GM18519 (cell line): ENCODE data around the gene TMEM147.
A peak's percentile ranks its signal among the peaks of the same experiment; 100 is the strongest.

Experiments
- ATAC-seq: cut with Tn5 transposase; IDR thresholded peaks from one replicate; pipeline ENCODE4 v1.9.1; 2021; ENCODE audit warnings: mild to moderate bottlenecking, moderate library complexity; ENCODE audit not compliant: unreplicated experiment, low FRiP score

The TMEM147 gene, protein sequence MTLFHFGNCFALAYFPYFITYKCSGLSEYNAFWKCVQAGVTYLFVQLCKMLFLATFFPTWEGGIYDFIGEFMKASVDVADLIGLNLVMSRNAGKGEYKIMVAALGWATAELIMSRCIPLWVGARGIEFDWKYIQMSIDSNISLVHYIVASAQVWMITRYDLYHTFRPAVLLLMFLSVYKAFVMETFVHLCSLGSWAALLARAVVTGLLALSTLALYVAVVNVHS

DNA sequence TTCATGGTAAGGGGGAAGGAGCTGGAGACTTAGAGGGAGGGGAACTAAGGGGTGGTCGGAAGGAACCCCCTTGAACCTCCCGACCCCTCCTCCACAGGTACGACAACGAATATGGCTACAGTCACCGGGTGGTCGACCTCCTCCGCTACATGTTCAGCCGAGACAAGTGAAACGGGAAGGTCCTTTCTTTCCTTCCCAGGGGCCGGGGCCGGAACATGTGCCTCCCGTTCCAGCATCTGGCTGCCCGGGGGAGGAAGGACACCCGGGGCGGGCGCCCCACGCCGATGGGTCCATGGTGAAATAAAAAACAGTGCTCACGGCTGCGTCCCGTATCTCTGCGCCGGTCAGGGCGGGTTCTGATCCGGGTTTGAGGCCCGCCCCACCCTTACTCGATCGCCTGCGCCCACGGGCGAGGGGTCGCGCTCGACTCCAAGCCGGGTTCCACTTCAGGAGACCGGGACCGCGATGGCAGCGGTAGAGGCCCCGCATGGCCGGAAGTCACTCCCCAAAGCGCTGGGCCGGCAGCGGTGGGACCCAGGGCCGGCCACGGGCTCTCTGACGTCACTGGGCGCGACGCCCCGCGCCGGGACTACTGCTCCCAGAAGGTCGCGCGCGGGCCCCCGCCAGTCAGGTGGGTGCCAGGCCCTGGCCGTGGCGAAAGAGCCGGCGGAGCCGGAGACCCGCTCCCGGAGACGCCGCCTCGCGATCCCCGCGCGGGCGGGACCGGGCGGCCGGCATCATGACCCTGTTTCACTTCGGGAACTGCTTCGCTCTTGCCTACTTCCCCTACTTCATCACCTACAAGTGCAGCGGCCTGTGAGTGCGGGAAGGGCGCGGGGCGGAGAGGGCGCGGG is at the start of gene TMEM147:
TSS of gene TMEM147 (plus strand) at position 626 of the 854 bp plus-strand sequence. CDS start at position 740, 114 bp downstream.
- ATAC-seq, result peak; percentile 71

DNA sequence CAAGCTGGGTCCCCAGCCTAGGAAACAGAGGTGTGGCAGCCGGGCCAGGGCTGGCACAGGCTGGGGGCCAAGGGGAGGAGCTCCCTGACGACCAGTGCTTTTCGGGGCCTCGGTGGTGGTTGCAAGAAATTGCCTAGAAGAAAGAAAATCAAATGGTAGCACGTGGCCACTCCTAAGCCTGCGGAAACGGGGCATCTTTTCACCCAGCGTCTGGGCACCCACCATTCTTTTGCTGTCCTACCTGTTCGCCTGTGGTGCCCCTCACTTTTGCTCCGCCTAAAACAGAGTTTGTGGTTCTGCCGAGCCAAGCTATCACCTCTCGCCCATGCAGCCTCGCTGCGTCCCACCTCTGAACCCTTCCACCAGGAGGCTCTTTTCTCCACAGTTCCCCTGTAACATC is 48.0 kb upstream of the TMEM147 start:
- no peak for ATAC-seq

DNA sequence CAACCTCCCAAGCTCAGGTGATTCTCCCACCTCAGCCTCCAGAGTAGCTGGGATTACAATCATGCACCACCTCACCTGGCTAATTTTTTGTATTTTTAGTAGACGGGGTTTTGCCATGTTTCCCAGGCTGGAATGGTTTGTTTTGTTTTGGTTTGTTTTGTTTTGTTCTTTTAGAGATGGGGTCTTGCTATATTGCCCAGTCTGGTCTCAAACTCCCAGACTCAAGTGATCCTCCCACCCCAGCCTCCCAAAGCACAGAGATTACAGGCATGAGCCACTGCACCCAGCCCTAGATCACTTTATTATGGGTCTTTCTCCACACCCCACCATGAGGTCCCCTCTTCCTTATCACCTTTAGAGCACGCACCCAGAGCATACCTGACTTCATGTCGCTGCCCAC is 47.2 kb upstream of the TMEM147 start:
- no peak for ATAC-seq

DNA sequence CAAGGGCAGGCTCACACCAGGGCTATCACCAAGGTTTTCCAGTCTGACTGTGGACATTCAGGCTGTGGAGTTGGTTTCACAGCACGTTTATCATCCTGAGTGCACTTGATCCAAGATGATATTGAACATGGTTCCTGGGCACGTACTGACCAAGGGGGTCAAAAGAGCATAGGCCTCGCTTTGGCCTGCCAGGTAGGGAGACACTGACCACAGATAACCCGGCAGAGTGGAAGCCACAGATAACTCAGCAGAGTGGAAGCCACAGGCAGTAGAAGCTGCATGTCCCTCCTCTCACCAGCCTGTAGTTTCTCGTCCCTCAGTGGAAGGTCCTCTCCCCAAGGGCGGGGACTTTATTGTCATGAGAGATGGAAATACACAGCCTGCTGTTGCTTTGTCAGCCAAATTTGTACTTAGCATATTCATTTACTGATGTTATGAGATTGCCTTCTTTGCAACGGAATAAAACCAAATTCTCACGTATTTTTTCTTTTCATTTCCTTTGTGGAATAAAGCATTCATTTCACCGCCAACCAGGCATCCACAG is 46.4 kb upstream of the TMEM147 start:
- ATAC-seq, result no peak

DNA sequence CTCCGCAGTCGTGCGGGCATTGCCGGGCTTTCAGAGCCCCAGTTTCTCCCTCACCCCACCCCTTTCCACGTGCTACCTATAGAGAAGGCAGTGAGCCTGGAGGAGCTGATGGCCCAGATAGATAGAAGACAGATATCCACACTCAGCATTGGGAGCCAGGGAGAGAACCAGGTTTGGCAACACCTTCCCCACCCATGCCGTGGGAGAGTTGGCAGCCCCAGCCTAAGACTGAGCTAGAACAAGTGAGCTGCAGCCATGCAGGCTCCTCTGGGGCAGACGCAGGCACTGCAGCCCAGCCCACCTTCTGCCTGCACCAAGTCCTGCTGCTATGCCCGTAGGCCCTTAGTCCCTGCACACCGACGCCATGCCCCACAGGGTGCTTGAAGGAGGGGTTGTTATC is 44.8 kb upstream of the TMEM147 start:
- ATAC-seq, result no peak

DNA sequence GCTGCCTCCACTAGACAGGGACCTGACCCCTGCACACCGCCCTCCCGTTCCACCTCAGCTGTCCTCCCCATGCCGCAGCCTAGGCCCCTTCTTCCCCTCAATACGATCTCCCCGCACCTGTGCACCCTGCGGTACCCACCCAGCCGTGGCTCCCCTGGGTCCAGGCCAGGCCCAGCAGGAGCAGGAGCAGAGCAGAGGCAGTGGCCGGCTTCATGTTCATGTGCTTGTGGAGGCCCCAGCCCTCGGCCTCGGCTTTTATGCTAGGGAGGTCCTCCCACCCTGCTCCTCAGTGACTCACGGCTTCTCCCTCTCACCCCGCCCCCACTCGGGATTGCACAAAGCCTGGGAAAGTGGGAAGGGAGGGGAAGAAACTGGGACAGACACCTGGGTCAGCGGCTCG is 43.7 kb upstream of the TMEM147 start:
- no peak for ATAC-seq

DNA sequence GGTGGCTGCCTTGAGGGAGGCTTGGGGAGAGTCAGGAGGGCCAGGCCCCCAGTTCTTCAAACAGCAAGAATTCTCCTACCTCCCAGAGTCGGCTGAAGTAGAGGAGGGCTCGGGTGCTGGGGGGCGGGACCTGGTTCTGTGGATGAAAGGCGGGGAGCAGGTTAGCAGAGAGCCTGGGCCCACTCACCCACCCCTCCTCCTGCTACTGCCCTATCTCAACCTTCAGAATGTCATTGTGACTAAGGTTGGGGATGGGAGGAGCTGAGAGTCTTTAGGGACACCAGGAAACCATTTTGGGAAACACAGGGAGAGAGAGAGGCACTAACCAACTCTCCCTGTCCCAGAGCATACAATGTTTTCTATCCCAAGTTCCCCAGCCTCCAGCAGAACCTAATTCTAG is 42.7 kb upstream of the TMEM147 start:
- ATAC-seq, result no peak

DNA sequence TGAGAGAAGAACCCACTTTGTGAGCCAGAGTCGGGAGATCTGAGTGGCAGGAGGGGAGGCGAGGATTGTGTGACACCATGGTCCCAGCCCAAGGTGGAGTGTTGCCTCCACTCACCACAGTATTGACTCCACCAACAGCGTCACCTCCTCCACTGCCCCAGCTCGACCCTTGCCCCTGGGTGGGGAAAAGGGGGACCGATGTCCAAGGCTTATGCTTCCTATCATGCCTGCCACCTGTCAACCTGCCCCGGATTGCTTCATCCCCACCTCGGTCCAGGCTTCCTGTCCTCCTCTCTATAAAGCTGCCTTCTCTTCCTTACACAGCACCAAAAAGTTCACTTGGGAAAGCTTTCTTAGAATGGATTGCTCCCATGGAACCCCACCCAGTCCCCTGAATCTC is 39.4 kb upstream of the TMEM147 start:
- ATAC-seq, result no peak

DNA sequence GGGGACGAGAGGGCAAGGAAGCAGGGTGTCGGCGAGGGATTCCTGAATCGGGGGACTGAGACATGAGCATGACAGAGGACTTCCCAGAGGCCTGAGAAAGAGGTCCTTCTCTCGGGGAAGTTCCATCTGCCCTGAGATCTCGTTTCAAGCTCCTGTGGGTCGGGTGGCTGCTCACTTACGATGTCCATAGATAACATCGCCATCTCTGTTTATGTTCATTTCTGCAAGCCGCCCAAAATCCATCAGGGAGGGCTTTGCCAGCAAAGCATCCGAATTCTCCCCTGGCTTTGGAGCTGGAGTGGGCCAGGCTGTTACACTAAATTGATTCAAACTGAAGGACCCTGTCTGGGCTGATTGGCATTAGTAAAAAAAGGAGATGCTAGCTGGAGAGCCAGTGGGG is 37.9 kb upstream of the TMEM147 start:
- no peak for ATAC-seq

DNA sequence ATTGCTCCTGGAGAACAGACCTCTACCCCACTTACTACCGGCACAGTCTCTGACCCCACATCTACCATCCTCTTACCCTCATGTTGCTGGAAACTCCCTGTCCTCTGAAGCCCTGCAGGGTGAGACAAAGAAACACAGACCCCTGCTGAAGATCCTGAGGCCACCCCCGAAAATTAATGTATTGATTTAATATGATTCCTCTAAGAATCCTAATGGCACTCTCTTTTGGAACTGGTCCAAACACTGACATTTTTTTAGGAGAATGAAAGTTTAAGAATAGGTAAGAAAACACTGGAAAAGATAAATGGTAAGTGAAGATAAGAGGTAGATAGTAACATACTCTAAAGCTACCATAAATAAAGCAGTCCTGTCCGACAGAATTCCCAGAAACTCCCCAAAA is 37.3 kb upstream of the TMEM147 start:
- ATAC-seq, result no peak

DNA sequence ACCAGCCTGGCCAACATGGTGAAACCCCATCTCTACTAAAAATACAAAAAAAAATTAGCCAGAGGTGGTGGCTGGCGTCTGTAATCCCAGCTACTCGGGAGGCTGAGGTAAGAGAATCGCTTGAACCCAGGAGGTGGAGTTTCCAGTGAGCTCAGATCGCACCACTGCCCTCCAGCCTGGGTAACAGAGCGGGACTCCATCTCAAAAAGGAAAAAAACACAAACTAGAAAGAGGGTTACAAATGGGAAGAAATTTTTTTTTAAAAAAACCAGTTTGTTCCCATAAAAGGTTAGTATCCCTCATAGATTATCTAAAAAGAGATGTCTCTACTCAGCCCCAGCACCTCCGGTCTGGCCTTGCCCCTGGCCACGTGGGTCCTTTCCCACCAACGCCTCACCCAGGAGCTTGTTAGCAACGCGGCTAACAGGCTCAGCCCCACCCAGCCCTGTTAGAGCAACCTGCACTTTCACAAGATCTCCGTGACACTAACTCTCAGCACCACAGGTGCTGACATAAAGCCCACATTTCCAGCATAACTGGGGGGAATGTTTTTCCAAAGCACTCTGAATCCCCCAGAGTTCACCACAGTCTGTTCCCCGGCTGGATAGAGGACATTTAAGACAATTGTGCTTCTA is 36.3 kb upstream of the TMEM147 start:
- ATAC-seq, result no peak

DNA sequence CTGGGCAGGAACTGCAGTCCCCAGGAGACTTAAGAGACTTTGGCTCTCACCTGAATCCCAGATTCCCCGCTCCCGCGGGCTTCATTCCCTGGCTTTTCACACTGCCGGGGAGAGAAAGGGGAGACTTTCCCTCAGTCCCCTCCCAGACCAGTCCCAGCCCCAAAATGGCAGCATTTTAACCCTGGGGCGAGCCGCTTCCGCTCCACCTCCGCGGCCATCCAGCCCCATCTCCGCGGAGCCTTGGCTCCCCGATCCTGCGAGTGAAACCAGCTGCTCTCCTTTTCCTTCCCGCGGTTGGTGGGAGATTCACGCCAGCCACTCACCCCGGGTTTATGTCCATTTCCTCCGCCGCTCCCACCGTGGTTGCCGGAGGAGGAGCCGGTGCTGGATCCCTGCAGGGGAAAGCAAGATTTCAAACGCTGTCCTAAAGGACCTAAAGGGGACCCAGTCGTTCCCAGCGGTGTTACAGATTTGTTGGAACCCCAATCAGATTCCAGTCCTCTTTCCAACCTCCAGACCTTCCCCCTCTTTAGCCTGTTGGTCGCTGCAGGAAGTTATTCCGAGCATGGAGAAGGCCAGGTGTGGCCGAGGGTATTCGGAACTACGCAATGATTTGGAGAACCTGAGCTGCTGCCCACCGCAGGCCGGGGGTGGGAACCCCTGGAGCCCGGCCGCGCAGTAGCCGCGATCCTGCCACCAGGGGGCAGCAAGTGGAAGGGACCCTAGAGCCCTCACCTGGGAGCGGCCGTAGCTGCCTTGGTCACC is 35.4 kb upstream of the TMEM147 start:
- ATAC-seq, result no peak

DNA sequence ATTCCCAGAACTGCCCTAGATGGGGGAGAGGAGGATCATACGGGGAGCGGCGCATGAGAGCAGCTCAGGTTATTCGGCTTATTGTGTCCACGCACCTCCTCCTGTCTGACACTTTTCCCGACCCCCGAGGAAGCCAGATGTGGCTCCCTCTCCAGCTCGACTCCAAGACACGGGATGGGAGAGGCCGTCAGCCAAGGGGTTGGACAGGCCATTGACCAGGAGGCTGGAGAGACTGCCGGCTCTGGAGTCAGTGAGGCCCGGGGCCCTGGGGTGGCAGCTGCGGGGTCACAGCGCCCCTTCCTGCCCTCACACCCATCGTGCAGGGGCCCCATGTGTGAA is 34.8 kb upstream of the TMEM147 start:
- no peak for ATAC-seq

DNA sequence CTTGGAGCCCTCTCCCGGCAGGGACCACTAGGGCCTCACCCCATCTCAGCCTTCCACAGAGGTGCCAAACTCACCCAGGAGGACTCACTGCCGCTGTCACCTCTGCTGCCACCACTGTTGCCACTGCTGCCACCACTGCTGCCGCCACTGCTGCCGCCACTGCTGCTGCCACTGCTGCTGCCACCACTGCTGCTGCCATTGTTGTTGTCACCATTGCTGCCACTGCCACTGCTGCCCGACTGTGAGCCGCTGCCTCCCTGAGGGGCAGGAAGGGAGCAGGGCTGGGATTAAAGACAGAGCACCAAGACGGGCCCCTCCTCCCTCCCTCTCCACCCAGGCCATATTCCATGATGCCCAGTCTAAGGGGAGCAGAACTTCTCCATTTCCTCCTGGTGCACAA is 34.1 kb upstream of the TMEM147 start:
- no peak for ATAC-seq

DNA sequence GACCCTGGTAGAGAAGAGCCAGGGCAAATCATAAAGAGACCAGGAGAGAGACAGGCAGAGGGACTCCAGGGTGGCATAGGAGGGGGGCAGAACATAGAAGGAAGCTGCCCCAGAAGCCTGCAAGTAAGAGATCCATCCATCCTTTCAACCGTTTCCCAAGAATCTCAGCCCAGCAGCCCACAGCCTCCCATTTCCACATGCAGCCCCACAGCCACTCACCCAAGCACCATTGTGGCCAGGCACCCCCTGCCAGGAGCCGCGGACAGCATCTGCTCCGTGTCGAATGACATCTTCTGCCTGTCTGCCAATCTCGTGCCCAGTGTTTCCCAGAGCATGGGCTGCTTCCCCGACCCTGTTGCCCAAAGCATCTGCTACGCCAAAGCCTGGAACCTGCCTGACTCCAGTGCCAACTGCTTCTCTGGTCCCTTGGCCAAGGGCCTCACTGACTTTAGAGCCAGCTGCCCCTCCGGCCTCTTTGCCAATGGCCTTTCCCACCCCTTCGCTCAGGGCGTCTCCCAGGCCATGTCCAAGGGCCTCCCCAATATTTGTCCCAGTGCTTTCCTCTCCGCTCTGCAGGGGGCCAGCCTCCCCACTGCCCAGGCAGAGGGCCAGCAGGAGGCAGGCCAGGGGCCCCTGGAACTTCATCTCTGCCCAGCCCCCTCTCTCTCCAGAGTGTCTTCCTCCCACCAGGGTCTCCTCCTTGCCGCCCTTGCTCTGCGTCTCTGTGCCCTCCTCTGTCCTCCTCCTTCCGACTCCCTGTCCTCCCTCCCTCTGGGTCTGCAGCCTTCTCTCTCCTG is 32.4 kb upstream of the TMEM147 start:
- ATAC-seq, result no peak

DNA sequence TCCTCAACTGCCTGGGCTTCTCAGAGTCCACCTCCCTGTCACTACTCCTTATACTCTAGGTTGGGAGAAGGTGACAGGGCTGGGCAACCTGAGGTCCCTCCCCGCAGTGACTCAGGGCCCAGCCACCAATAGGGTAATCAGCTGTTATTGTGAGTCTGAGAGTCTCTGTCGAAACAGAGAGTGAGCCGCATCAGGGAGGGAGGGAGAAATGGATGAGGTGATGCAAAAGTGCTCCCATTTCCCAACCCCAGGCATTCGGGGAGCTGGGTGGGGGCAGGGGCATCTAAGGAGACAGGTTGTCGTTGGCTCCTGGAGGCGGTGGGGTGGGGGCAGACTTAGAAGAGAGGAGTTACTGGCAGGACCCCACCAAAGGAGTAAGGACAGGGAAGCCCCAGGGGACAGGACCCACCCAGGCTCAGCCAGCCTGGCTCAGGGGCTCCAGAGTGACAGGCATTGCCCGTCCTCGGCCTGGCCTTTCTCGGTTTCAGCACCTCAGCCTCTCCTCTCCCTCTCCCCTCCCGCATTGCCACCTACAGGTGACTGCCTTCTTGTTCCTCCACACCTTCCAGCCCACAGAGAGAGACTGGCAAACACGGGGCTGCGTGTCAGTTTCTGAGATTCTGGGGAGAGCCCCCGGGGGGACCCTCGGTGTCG is 31.7 kb upstream of the TMEM147 start, which contains the start of gene DMKN:
TSS of gene DMKN (minus strand) at position 22 of the 654 bp plus-strand sequence. CDS start 174 bp downstream, outside the sequence.
- ATAC-seq, result no peak

DNA sequence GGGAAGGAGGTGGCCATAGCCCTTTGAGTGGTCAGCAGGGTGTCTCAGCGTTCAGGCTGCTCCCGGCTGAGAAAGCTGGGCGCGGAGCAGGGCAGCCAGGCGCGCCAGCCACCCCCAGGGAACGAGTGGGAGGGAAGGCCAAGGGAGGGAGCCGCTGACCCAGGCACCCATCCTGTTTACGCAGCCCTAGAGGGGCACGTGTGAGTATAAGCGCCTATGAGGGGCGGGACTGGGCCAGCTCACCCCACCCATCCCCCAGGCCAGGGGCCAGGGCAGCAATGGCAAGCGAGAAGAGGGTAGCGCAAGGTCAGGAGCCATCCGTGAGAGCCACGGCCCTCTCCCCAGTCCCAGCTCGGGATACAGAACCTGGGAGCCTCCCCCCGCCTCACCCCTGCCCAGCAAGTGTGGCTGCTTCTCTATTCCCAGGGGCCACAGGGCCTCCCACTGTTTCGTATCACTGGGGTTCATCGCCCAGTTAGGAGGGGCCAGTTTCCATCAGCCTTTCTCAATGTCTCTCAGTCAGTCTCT is 31.1 kb upstream of the TMEM147 start:
- no peak for ATAC-seq

DNA sequence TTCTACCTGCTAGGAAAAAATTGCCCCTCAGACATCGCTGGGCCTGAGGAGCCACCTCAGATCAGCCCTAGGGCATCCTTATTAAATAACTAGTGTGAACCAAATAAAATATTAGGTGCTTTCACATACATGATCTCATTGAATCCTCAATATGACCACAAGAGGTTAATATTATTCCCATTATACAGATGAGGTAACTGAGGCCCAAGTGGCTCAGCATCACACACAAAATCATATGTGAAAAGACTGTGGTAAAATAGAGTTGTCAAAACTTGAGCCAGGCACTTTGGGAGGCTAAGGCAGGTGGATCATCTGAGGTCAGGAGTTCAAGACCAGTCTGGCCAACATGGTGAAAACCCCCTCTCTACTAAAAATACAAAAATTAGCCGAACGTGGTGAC is 29.1 kb upstream of the TMEM147 start:
- no peak for ATAC-seq

DNA sequence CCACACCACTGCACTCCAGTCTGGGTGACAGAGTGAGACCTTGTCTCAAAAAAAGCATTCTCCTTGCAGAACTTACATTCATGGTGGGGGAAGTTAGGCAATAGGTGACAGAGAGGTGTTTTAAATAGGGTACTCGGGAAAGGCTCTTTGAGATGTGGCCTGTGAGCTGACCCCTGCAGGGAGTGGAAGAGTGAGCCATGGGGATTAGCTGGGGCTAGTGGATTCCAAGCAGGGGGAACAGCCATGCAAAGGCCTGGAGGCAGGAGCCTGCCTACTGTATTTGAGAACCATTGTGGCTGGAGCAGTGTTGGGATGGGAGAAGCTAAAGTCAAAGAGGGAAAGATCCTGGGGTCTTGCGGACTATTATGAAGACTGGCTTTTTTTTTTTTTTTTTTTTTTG is 28.1 kb upstream of the TMEM147 start:
- no peak for ATAC-seq
